ENCODE data around the gene FAM111B. TPM values are rescaled to one million over a fixed set of nuclear protein-coding genes. Genes with fewer than 3 reads are reported as not detected.

FAM111B gene
- total RNA-seq, 1 donor from 2014 or later, result 3.2 TPM

- no peak overlapping the region for H3K4me3 ChIP-seq (ENCODE audit: low read depth, low read length)
Observed at GRCh38 chr11:59176330-59176729, 69.3 kb downstream of the FAM111B start.

More at GRCh38 chr11:59176330-59176729, 69.3 kb downstream of the FAM111B start:
- no peak for DNase-seq (ENCODE audit: low read depth)
- Histone ChIP-seq H3K27me3 (ENCODE audit: control insufficient read depth, insufficient read depth, low read length) (no peaks in the 10 kb centered on the region), H3K36me3 (ENCODE audit: control insufficient read depth, insufficient read depth, low read length) (no peaks in the 10 kb centered on the region)
- TF ChIP-seq CTCF (IDR thresholded peaks at IDR 0.05; ENCODE audit: insufficient read depth, low read length, poor library complexity, severe bottlenecking), result no peak

Other genes with a start within 250 kb of the FAM111B start
- 0.84 and 2.1 TPM in 2 replicates for gene GLYATL1, start 167.7 kb upstream of the FAM111B start, total RNA-seq
- not detected in 2 replicates for gene GLYATL1B, start 20.9 kb upstream of the FAM111B start, total RNA-seq
- 22.2 and 27.2 TPM in 2 replicates for gene FAM111A, start 35.6 kb downstream of the FAM111B start, total RNA-seq
- 7.4 and 9.1 TPM in 2 replicates for gene DTX4, start 64.9 kb downstream of the FAM111B start, total RNA-seq
- gene MPEG1, start 105.7 kb downstream of the FAM111B start, total RNA-seq, result 0.27 TPM in 1 of 2 replicates, not detected in the other

Data from kidney epithelial cell (primary cell).